ENCODE data around the gene VAC14.

The VAC14 gene

GRCh38 chr16:70766658-70767057 lies 34.3 kb downstream of the VAC14 start:
- FAIRE-seq (no peak), DNase-seq (ENCODE audit: extremely low spot score, insufficient read length, low read depth) (no peak)

GRCh38 chr16:70766176-70766575 lies 34.8 kb downstream of the VAC14 start:
- FAIRE-seq = no peak
- DNase-seq (ENCODE audit: extremely low spot score, insufficient read length, low read depth) = no peak

GRCh38 chr16:70765491-70765890 lies 35.5 kb downstream of the VAC14 start:
- DNase-seq (ENCODE audit: extremely low spot score, insufficient read length, low read depth) (no peak), FAIRE-seq (no peak)

- FAIRE-seq (no peak), DNase-seq (ENCODE audit: extremely low spot score, insufficient read length, low read depth) (no peak)
Observed at GRCh38 chr16:70764632-70765031, 36.3 kb downstream of the VAC14 start.

GRCh38 chr16:70760221-70760620 lies 40.7 kb downstream of the VAC14 start:
- FAIRE-seq = no peak
- no peak for DNase-seq (ENCODE audit: extremely low spot score, insufficient read length, low read depth)

GRCh38 chr16:70759666-70760065 lies 41.3 kb downstream of the VAC14 start:
- DNase-seq (ENCODE audit: extremely low spot score, insufficient read length, low read depth) (no peak), FAIRE-seq (no peak)

- DNase-seq (ENCODE audit: extremely low spot score, insufficient read length, low read depth) (no peak), FAIRE-seq (no peak)
Observed at GRCh38 chr16:70758786-70759185, 42.2 kb downstream of the VAC14 start.

GRCh38 chr16:70757183-70757582 lies 43.8 kb downstream of the VAC14 start:
- FAIRE-seq (no peak), DNase-seq (ENCODE audit: extremely low spot score, insufficient read length, low read depth) (no peak)

- DNase-seq (ENCODE audit: extremely low spot score, insufficient read length, low read depth) (no peak), FAIRE-seq (no peak)
Observed at GRCh38 chr16:70756071-70756470, 44.9 kb downstream of the VAC14 start.

GRCh38 chr16:70754851-70755600 lies 45.9 kb downstream of the VAC14 start:
- DNase-seq (ENCODE audit: extremely low spot score, insufficient read length, low read depth) (no peak), FAIRE-seq (no peak)

GRCh38 chr16:70754371-70754770 lies 46.6 kb downstream of the VAC14 start:
- FAIRE-seq (no peak), DNase-seq (ENCODE audit: extremely low spot score, insufficient read length, low read depth) (no peak)

- DNase-seq (ENCODE audit: extremely low spot score, insufficient read length, low read depth) (no peak), FAIRE-seq (no peak)
Observed at GRCh38 chr16:70753694-70754325, 47.1 kb downstream of the VAC14 start.

GRCh38 chr16:70753228-70753627 lies 47.7 kb downstream of the VAC14 start:
- DNase-seq (ENCODE audit: extremely low spot score, insufficient read length, low read depth) (no peak), FAIRE-seq (no peak)

- FAIRE-seq (no peak), DNase-seq (ENCODE audit: extremely low spot score, insufficient read length, low read depth) (no peak)
Observed at GRCh38 chr16:70752426-70752825, 48.5 kb downstream of the VAC14 start.

GRCh38 chr16:70751593-70751992 lies 49.4 kb downstream of the VAC14 start:
- FAIRE-seq (no peak), DNase-seq (ENCODE audit: extremely low spot score, insufficient read length, low read depth) (no peak)

GRCh38 chr16:70750893-70751467 lies 50.0 kb downstream of the VAC14 start:
- DNase-seq (ENCODE audit: extremely low spot score, insufficient read length, low read depth) (no peak), FAIRE-seq (no peak)

- DNase-seq (ENCODE audit: extremely low spot score, insufficient read length, low read depth) (no peak), FAIRE-seq (no peak)
Observed at GRCh38 chr16:70749681-70750601, 51.0 kb downstream of the VAC14 start.

- DNase-seq (ENCODE audit: extremely low spot score, insufficient read length, low read depth) (no peak), FAIRE-seq (no peak)
Observed at GRCh38 chr16:70749006-70749678, 51.8 kb downstream of the VAC14 start.

GRCh38 chr16:70747703-70748631 lies 53.0 kb downstream of the VAC14 start:
- DNase-seq (ENCODE audit: extremely low spot score, insufficient read length, low read depth) (no peak), FAIRE-seq (no peak)

Measured in GM18507 (cell line).